ENCODE measurements around the gene WTIP. TPM values are rescaled to one million over a fixed set of nuclear protein-coding genes. Genes with fewer than 3 reads are reported as not detected.

Gene WTIP
- polyA plus RNA-seq, 1 experiment = 60.9 TPM

DNA sequence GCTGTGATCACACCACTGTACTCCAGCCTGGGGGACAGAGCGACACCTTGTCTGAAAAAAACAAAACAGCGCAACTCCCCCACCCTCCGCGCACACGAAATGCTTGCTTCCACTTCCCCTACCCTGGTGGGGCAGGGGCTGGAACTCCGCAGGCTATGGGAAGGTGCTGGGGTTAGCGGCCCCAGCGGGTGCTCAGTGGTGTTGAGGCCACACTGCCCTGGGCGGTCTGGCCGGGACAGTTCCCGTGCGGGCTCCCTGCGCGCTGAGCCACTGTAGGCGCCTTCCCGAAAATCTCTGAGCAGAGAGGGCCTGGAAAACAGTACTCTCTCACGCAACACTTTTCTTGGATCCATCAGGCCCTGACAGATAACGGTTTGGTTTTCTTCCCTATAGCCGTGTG lies 1.1 kb upstream of the WTIP start:
- CTCF ChIA-PET = no interaction called here
- TF ChIP-seq, protein P1, sequence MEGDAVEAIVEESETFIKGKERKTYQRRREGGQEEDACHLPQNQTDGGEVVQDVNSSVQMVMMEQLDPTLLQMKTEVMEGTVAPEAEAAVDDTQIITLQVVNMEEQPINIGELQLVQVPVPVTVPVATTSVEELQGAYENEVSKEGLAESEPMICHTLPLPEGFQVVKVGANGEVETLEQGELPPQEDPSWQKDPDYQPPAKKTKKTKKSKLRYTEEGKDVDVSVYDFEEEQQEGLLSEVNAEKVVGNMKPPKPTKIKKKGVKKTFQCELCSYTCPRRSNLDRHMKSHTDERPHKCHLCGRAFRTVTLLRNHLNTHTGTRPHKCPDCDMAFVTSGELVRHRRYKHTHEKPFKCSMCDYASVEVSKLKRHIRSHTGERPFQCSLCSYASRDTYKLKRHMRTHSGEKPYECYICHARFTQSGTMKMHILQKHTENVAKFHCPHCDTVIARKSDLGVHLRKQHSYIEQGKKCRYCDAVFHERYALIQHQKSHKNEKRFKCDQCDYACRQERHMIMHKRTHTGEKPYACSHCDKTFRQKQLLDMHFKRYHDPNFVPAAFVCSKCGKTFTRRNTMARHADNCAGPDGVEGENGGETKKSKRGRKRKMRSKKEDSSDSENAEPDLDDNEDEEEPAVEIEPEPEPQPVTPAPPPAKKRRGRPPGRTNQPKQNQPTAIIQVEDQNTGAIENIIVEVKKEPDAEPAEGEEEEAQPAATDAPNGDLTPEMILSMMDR (IDR thresholded peaks at IDR 0.05; ENCODE audit: insufficient read depth, low read depth, low read length) = no peak
- H3K4me3 ChIP-seq (ENCODE audit: low read depth, low read length) = no peak overlapping the region; the same call in 1 of the 2 replicates

DNA sequence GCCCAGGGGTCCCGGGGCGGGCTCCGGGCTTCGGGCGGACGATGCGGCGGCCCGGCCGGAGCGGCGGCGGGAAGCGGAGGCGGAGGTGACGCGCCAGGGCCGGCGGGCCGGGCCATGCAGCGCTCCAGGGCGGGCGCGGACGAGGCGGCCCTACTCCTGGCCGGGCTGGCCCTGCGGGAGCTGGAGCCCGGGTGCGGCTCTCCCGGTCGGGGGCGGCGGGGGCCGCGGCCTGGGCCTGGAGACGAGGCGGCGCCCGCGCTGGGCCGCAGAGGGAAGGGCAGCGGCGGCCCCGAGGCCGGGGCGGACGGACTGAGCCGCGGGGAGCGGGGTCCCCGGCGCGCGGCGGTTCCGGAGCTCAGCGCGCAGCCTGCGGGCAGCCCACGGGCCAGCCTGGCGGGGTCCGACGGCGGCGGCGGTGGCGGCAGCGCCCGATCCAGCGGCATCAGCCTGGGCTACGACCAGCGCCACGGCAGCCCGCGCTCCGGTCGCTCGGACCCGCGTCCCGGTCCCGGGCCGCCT lies 362 bp downstream of the WTIP start:
- peaks cover 3% of the 10 kb centered on the region; the same call in 1 of the 2 replicates for H3K36me3 ChIP-seq (ENCODE audit: control insufficient read depth, insufficient read depth, low read length)
- TF ChIP-seq, protein P1 (IDR thresholded peaks at IDR 0.05; ENCODE audit: insufficient read depth, low read depth, low read length) = no peak
- peak overlapping the region; percentile 87 for H3K4me3 ChIP-seq (ENCODE audit: low read depth, low read length)
- POLR2A ChIA-PET = interaction anchor here (0.6 kb wide), 1 partner anchor 212 kb away, joined by 3 read pairs; no protein-coding TSS in a partner anchor
- CTCF ChIA-PET = interaction anchor here (1.2 kb wide), 1 partner anchor 50 kb away, joined by 3 read pairs; no protein-coding TSS in a partner anchor
- DNase-seq (ENCODE audit: low read depth) = no peak
- H3K27me3 ChIP-seq (ENCODE audit: control insufficient read depth, insufficient read depth, low read length) = no peaks in the 10 kb centered on the region

More for the DNA sequence above, 1.1 kb upstream of the WTIP start:
- DNase-seq (ENCODE audit: low read depth) = no peak
- Histone ChIP-seq H3K27me3 (ENCODE audit: control insufficient read depth, insufficient read depth, low read length) (no peaks in the 10 kb centered on the region), H3K36me3 (ENCODE audit: control insufficient read depth, insufficient read depth, low read length) (0 out of 2 replicates have a peak, but pooled peaks cover 1% of the 10 kb centered on the region)
- POLR2A ChIA-PET = no interaction called here

DNA sequence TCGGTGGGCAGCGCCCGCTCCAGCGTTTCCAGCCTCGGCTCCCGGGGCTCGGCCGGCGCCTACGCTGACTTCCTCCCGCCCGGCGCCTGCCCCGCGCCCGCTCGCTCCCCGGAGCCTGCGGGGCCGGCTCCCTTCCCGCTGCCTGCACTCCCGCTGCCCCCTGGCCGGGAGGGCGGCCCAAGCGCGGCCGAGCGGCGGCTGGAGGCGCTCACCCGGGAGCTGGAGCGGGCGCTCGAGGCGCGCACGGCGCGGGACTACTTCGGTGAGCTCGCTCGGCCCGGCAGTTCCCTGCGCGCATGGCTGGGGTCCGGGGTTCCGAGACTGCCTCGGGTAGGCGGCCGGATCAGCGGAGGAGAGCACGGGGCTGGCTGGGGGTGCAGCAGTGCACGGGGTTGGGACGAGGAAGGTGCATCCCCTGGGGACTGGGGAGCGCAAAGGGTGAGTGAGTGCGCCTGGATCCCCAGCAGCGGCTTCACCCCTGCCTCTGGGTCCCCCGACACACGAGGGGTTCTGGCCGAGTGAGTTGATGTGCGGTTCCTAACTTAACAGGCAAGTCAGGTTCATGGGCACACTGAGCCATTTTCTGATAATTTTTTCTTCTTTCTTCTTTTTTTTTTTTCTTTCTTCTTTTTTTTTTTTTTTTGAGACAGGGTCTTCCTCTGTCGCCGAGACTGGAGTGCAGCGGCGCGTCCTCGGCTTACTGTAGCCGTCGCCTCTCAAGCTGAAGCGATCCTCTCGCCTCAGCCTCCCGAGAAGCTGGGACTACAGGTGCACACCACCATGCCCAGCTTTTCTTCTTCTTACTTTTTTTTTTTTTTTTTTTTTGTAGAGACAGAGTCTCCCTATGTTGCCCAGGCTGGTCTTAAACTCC lies 1.1 kb downstream of the WTIP start:
- H3K36me3 ChIP-seq (ENCODE audit: control insufficient read depth, insufficient read depth, low read length) = peaks cover 3% of the 10 kb centered on the region; the same call in 1 of the 2 replicates
- ChIA-PET CTCF (interaction anchor here (0.6 to 1.3 kb wide), 3 partner anchors 18 to 51 kb away, joined by 3 read pairs; no protein-coding TSS in a partner anchor), POLR2A (interaction anchor here (0.6 kb wide), 2 partner anchors 29 to 213 kb away, joined by 3 read pairs; no protein-coding TSS in a partner anchor)
- DNase-seq (ENCODE audit: low read depth) = no peak
- H3K27me3 ChIP-seq (ENCODE audit: control insufficient read depth, insufficient read depth, low read length) = no peaks in the 10 kb centered on the region
- H3K4me3 ChIP-seq (ENCODE audit: low read depth, low read length) = peak overlapping the region; percentile 87
- TF ChIP-seq, protein P1 (IDR thresholded peaks at IDR 0.05; ENCODE audit: insufficient read depth, low read depth, low read length) = no peak

DNA sequence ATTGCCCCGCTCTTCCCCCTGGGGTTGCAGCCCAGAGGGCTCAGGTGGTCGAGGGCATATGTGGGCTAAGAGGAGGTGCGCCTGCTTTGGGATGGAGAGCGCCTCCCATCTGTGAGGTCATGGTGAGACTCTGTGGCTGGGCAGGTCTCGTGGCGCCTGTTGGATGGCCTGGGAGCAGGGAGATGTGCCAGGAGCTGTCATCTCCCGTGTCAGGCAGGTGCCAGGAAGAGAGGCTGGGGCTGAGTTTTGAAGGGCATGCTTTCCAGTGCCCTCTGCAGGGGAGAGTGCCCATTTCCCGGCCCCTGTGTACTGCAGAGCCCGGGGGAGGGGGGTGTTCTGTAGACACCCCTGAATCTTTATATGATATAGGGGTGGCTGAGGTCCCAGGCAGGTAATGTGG lies 2.8 kb downstream of the WTIP start:
- Histone ChIP-seq H3K4me3 (ENCODE audit: low read depth, low read length) (no peak overlapping the region), H3K36me3 (ENCODE audit: control insufficient read depth, insufficient read depth, low read length) (peaks cover 3% of the 10 kb centered on the region; the same call in 1 of the 2 replicates), H3K27me3 (ENCODE audit: control insufficient read depth, insufficient read depth, low read length) (no peaks in the 10 kb centered on the region)
- no peak for DNase-seq (ENCODE audit: low read depth)
- POLR2A ChIA-PET = no interaction called here
- CTCF ChIA-PET = interaction anchor here (1.3 kb wide), 1 partner anchor 17 kb away, joined by 3 read pairs; no protein-coding TSS in a partner anchor
- TF ChIP-seq, protein P1 (IDR thresholded peaks at IDR 0.05; ENCODE audit: insufficient read depth, low read depth, low read length) = no peak

DNA sequence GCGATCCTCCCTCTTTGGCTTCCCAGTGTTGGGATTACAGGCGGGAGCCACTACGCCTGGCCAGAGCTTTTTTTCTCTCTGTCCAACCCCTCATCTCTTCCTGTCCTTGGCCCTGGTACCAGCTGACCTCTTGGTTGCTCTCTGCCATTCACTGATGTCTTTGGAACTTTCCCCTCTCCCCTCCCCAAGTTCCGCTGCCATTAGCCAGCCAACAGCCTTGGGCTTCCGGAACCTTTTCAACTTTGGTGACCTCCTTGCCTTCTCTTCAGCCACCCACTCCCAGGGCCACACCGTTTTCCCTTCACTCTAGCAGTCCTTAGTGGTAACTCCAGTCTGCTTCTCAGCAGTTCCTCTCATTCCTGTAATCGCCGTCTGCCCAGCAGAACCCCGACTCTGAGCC lies 4.3 kb downstream of the WTIP start:
- H3K4me3 ChIP-seq (ENCODE audit: low read depth, low read length) = no peak overlapping the region
- POLR2A ChIA-PET = no interaction called here
- no peaks in the 10 kb centered on the region for H3K27me3 ChIP-seq (ENCODE audit: control insufficient read depth, insufficient read depth, low read length)
- peaks cover 9% of the 10 kb centered on the region for H3K36me3 ChIP-seq (ENCODE audit: control insufficient read depth, insufficient read depth, low read length)
- no peak for DNase-seq (ENCODE audit: low read depth)
- CTCF ChIA-PET = interaction anchor here (1.3 kb wide), 1 partner anchor 15 kb away, joined by 3 read pairs; no protein-coding TSS in a partner anchor
- TF ChIP-seq, protein P1 (IDR thresholded peaks at IDR 0.05; ENCODE audit: insufficient read depth, low read depth, low read length) = no peak
